DOHH2 (cell line): Measurements from ENCODE around the gene CYTH4.

Experiments used
- H3F3A ChIP-seq: fragments of 200-600 bp; sonication (generic), shearing (Covaris generic); 2 replicates; pipeline ENCODE4 v1.6.0; 2016; ENCODE audit warnings: antibody characterized with exemption, mild to moderate bottlenecking; ENCODE audit not compliant: control insufficient read depth, insufficient read depth
- H3K27ac ChIP-seq: fragments of 200-600 bp; sonication (generic); 2 replicates; pipeline ENCODE4 v1.5.1; 2014; ENCODE audit warnings: low read depth, mild to moderate bottlenecking, low read length, moderate library complexity
- H3K27me3 ChIP-seq: fragments of 200-600 bp; sonication (generic); 2 replicates; pipeline ENCODE4 v1.6.1; 2014; ENCODE audit warnings: mild to moderate bottlenecking, low read length, mixed read lengths; ENCODE audit not compliant: control insufficient read depth
- H3K36me3 ChIP-seq: fragments of 200-600 bp; sonication (generic); 2 replicates; pipeline ENCODE4 v1.6.1; 2014; ENCODE audit warnings: mild to moderate bottlenecking, low read length, moderate library complexity, mixed read lengths; ENCODE audit not compliant: control insufficient read depth
- H3K4me1 ChIP-seq: fragments of 200-600 bp; sonication (generic); 2 replicates; pipeline ENCODE4 v1.6.1; 2014; ENCODE audit warnings: mild to moderate bottlenecking, low read length, mixed read lengths; ENCODE audit not compliant: control insufficient read depth
- H3K4me2 ChIP-seq: fragments of 200-600 bp; sonication (generic); 2 replicates; pipeline ENCODE4 v1.6.0; 2014; ENCODE audit warnings: mild to moderate bottlenecking, low read length, moderate library complexity
- H3K4me3 ChIP-seq: fragments of 200-600 bp; sonication (generic); 2 replicates; pipeline ENCODE4 v1.5.1; 2014; ENCODE audit warnings: mild to moderate bottlenecking, low read length, mixed read lengths
- H3K79me2 ChIP-seq: fragments of 200-600 bp; sonication (generic); 2 replicates; pipeline ENCODE4 v1.6.1; 2014; ENCODE audit warnings: mild to moderate bottlenecking, low read length, mixed read lengths; ENCODE audit not compliant: control insufficient read depth
- H3K9me2 ChIP-seq: fragments of 200-600 bp; sonication (generic); replicated peaks from 2 replicates; pipeline ENCODE4 v1.6.1; 2014; ENCODE audit warnings: mild to moderate bottlenecking, low read length, mixed read lengths; ENCODE audit not compliant: control insufficient read depth
- H3K9me3 ChIP-seq: fragments of 200-600 bp; sonication (generic); 2 replicates; pipeline ENCODE4 v1.6.1; 2014; ENCODE audit warnings: antibody characterized with exemption, low read length, mixed read lengths; ENCODE audit not compliant: control insufficient read depth, insufficient read depth
- H4K20me1 ChIP-seq: fragments of 200-600 bp; sonication (generic); 2 replicates; pipeline ENCODE4 v1.6.0; 2014; ENCODE audit warnings: low read depth, mild to moderate bottlenecking, antibody characterized with exemption, low read length, moderate library complexity; ENCODE audit not compliant: control insufficient read depth, insufficient read depth
- EZH2phosphoT487 ChIP-seq: fragments of 200-600 bp; sonication (generic); IDR thresholded peaks from 2 replicates; pipeline ENCODE4 v1.6.1; 2017; ENCODE audit warnings: borderline replicate concordance, mild to moderate bottlenecking, antibody characterized with exemption, low read length, moderate library complexity, mixed read lengths
- TF ChIP-seq, protein P1 (sequence below): fragments of 200-600 bp; sonication (generic); IDR thresholded peaks from one replicate; pipeline ENCODE4 v1.5.1; 2014; ENCODE audit warnings: antibody characterized with exemption, mild to moderate bottlenecking, low read depth, low read length; ENCODE audit not compliant: poor library complexity, severe bottlenecking

Gene CYTH4

DNA sequence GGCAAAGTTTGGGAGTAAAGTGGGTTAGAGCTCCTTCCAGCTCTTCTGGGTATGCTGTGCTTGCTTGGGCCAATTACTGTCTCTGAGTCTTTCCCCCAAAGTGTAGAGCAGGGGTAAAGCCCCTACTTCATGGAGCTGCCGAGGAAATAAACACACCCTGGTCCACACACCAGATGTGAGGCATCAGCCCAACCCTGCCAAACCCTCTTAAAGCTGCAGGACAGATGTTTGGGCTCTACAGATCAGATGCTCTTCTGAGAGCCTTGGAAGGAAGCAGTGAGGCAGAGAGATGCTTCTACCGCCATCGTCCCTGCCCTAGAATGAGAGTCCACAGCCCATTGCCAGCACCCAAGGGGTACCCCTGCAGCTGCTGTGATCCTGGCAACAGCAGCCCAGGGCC, 80.3 kb downstream of the CYTH4 start:
- Histone ChIP-seq H3K79me2 (no peaks in the 10 kb centered on the region), H3K4me1 (peaks cover 36% of the 10 kb centered on the region), H3F3A (no peaks in the 10 kb centered on the region), H3K27ac (no peak overlapping the region), H3K9me3 (no peaks in the 10 kb centered on the region), H3K9me2 (no peaks in the 10 kb centered on the region), H4K20me1 (no peaks in the 10 kb centered on the region), H3K36me3 (no peaks in the 10 kb centered on the region), H3K27me3 (no peaks in the 10 kb centered on the region), H3K4me2 (no peak overlapping the region), H3K4me3 (no peak overlapping the region)
- TF ChIP-seq, protein P1, sequence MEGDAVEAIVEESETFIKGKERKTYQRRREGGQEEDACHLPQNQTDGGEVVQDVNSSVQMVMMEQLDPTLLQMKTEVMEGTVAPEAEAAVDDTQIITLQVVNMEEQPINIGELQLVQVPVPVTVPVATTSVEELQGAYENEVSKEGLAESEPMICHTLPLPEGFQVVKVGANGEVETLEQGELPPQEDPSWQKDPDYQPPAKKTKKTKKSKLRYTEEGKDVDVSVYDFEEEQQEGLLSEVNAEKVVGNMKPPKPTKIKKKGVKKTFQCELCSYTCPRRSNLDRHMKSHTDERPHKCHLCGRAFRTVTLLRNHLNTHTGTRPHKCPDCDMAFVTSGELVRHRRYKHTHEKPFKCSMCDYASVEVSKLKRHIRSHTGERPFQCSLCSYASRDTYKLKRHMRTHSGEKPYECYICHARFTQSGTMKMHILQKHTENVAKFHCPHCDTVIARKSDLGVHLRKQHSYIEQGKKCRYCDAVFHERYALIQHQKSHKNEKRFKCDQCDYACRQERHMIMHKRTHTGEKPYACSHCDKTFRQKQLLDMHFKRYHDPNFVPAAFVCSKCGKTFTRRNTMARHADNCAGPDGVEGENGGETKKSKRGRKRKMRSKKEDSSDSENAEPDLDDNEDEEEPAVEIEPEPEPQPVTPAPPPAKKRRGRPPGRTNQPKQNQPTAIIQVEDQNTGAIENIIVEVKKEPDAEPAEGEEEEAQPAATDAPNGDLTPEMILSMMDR, result no peak
- no peak for TF ChIP-seq EZH2phosphoT487

DNA sequence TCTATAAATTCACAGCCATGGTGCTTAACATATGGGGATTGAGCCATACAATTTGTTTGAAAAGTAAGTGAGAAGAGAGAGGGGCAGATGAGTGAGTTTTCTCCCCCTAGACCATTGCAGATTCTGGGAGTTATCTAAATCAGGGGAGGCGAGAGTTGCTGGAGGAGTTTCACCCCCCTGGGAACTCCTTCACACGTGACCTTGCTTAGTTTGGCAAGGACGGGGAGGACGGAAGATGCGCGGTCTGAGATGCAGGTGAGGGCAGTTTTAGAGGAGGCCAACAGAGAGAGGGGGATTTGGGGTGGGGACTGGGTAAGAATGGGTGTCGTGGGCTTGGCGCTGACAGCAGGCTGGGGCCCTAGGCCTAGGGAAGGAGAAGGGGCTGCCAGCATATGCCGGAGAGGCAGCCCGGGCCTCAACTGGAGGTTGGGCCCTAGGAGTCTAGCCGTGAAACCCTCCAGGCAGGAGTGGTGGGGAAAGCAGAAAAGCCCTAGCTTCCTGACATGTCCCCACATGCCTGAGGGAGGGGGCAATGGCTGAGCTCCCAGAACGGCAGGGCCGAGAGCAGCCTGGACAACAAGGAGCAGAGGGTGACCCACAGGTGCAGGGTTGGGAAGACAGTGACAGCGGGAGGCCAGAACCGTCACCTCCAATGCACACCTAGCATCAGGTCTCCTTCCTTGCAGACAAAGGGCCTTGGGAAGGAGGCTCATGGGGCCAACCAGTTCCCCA, 81.1 kb downstream of the CYTH4 start:
- Histone ChIP-seq H3K9me2 (no peaks in the 10 kb centered on the region), H3K9me3 (no peaks in the 10 kb centered on the region), H3K27me3 (no peaks in the 10 kb centered on the region), H3K27ac (no peak overlapping the region), H3K4me3 (no peak overlapping the region), H3K4me2 (no peak overlapping the region), H4K20me1 (no peaks in the 10 kb centered on the region), H3K4me1 (peaks cover 36% of the 10 kb centered on the region), H3K36me3 (no peaks in the 10 kb centered on the region), H3K79me2 (no peaks in the 10 kb centered on the region), H3F3A (no peaks in the 10 kb centered on the region)
- TF ChIP-seq EZH2phosphoT487, result no peak
- TF ChIP-seq, protein P1, result no peak
